HG03025 (cell line): ENCODE results near the gene RAB32.

Experiments
- ATAC-seq: cut with Tn5 transposase; IDR thresholded peaks from one replicate; pipeline ENCODE4 v1.9.1; 2021; ENCODE audit warnings: mild to moderate bottlenecking, moderate library complexity; ENCODE audit not compliant: unreplicated experiment, low FRiP score

The RAB32 gene

DNA sequence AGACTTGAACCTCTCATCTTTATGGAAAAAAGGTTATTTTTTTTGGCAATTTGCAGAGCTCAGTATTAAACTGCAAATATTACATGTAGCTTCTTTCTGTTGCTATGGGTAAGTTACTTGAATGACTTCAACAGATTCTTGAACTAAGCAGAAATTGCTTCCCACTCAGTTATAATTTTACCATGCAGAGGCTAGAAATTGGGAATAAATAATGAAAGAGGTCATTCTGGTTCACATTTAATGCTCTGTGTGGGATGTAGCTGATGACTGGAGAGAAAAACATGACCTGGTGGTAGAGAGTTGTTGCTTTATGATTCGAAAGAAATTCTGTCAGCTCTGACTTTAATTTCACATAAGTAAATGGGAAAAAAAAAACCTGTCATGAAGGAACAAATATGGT is 38.3 kb downstream of the RAB32 start:
- ATAC-seq: no peak

GRCh38 chr6:146582857-146583256 is 39.2 kb downstream of the RAB32 start:
- no peak for ATAC-seq

DNA sequence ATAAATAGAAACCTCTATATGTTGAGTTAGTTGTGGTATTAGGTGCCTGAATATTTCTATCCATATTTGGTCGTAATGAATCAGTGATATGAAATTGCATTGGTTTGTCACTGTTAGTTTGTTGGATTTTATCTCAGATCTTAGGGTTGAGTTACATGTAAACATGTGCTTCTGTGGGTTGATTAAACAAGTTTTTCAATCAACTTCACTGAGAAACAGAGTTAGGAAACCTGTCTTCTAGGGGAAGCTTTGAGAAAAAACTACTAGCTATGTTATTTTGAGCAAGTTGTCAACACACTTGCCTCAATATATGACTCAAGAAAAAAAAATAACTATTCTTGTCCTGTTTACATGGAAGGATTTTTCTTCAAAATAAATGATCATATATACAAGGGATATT is 40.3 kb downstream of the RAB32 start:
- no peak for ATAC-seq

DNA sequence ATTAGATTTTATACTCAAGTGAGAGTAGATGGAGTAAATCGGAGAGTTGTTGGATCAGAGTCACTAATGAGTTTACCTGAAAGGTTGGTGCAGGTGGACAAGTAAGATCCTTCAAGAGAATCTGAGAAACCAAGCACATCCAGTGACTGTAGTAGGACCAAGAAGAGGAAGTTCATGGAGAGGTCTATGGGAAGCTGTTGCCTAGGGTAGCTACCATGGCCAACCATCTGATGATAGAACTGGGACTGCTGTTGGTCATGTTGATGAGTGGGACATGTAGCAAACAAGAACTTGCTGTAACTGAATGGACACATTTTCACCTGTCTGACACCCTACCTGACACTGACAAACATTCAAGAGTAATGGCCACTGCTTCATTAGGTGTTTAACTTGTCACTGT is 43.8 kb downstream of the RAB32 start:
- no peak for ATAC-seq

GRCh38 chr6:146590492-146590891 is 46.9 kb downstream of the RAB32 start:
- ATAC-seq: no peak

DNA sequence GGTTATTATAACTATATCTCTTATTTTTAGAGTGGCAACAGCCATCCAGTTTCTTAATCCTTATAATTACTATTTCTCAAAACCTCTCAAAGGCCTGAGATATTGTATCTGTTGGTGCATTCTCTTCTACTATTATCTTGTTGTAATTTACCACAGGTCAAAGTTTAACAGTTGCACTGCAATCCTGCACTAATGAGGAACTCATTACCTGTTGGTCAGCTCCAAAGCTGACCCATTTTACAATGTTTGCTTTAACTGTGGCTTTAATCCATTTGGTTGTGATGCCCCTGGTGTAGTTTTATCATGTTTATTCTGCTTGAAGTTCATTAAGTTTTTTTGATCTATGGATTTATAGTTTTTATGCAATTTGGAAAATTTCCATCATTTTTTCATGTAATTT is 48.8 kb downstream of the RAB32 start:
- ATAC-seq: no peak

GRCh38 chr6:146593986-146594385 is 50.4 kb downstream of the RAB32 start:
- ATAC-seq: no peak

- no peak for ATAC-seq
These were observed 50.9 kb downstream of the RAB32 start for GRCh38 chr6:146594495-146594894.

DNA sequence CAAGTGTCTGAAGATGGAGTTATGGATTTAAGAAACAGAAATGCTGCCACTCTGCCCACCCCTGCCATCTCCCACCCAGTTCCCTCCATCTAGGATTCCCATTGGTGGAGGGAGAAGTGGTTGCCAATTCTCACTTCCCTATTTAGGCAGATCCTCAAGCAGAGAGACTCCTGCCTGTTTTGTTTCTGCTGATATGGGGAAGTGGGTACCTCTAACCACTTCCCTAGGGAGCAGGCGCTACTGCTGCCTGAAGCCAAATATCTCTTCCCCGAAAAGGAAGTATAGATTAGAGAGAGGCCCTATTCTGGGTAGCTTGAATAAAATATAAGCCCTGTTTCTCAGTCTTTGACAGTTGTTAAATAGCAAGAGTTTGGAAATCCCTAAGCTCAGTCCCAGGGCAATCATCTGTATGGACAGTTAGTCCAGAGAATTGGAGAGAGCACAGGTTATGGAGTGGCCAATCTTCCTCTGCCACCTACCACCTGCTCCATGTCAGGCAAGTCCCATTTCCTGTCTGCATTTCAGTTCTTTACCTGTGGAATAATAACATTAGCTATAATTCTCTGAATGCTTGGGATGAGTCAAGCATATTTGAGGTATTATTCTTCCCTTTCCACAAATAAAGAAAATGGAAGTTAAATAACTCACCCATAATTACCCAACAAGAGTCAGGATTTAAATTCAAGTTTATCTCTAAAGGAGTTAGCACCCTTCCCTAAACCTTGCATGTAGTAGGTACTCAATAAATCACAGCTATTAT is 52.5 kb downstream of the RAB32 start:
- ATAC-seq: no peak

GRCh38 chr6:146598772-146599405 is 55.3 kb downstream of the RAB32 start, which contains the start of gene ADGB:
ADGB (plus strand) TSS chr6:146598972; CDS start chr6:146599041, 69 bp downstream.
- ATAC-seq: no peak

DNA sequence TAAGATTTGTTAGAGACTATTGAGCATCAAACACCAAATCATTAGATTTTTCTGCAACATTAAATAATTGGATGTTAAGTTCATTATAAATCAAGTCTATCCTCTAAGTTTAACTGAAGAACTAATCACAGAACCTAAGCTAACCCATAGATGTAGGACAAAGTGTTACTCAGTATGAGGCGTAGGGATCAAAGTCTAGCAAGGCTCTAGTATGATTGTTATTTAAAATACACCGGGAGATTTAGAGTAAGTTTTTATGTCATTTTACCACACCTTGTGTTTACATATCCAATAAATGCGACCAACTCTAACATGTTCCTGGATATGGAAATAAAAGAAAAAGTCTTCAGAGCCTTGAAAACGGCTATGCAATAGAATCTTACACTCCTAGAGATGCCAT is 57.7 kb downstream of the RAB32 start:
- no peak for ATAC-seq

GRCh38 chr6:146602526-146602925 is 58.9 kb downstream of the RAB32 start:
- no peak for ATAC-seq
